IPS-15b (cell line): ENCODE data around the gene FHL3.

Experiments used
- H3K27me3 ChIP-seq: one replicate; pipeline ENCODE4 v1.6.1; 2013; ENCODE audit warnings: low read length; ENCODE audit not compliant: control insufficient read depth, insufficient read depth
- H3K36me3 ChIP-seq: one replicate; pipeline ENCODE4 v1.6.1; 2013; ENCODE audit warnings: low read length; ENCODE audit not compliant: control insufficient read depth, insufficient read depth
- H3K4me1 ChIP-seq: one replicate; pipeline ENCODE4 v1.6.1; 2013; ENCODE audit warnings: mild to moderate bottlenecking, low read length; ENCODE audit not compliant: control insufficient read depth, insufficient read depth
- H3K4me3 ChIP-seq: one replicate; pipeline ENCODE4 v1.5.1; 2013; ENCODE audit warnings: low read depth, low read length
- H3K9ac ChIP-seq: one replicate; pipeline ENCODE4 v1.6.1; 2013; ENCODE audit warnings: low read depth, mild to moderate bottlenecking, low read length
- H3K9me3 ChIP-seq: one replicate; pipeline ENCODE4 v1.6.1; 2013; ENCODE audit warnings: mild to moderate bottlenecking, low read length; ENCODE audit not compliant: control insufficient read depth, insufficient read depth

The FHL3 gene

DNA sequence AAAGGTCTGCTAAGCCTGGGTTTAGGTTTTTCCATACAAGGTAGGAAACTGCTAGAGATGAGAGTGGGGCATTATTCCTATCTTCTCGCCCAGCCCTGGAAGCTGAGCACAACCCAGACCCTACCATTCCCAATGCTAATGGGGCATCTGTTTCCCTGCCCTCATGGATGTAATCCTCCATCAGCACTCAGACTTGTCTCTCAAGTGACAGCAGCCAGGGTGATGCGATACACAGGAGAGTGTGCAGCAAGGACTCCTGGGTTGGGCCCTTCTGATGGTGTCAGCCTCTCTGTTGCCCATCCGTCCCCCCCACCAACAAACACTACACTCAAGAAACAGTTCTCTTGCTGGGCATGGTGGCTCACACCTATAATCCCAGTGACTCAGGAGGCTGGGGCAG is 52.6 kb downstream of the FHL3 start:
- H3K4me3 ChIP-seq, result no peak overlapping the region
- no peaks in the 10 kb centered on the region for H3K27me3 ChIP-seq

GRCh38 chr1:37951783-37952624 is 53.3 kb downstream of the FHL3 start:
- Histone ChIP-seq H3K27me3 (no peaks in the 10 kb centered on the region), H3K4me3 (no peak overlapping the region), H3K4me1 (no peaks in the 10 kb centered on the region), H3K9ac (no peak overlapping the region), H3K9me3 (no peaks in the 10 kb centered on the region), H3K36me3 (peaks cover 1% of the 10 kb centered on the region)

More for the DNA sequence above, 52.6 kb downstream of the FHL3 start:
- Histone ChIP-seq H3K4me1 (no peaks in the 10 kb centered on the region), H3K36me3 (peaks cover 3% of the 10 kb centered on the region), H3K9me3 (no peaks in the 10 kb centered on the region), H3K9ac (no peak overlapping the region)

DNA sequence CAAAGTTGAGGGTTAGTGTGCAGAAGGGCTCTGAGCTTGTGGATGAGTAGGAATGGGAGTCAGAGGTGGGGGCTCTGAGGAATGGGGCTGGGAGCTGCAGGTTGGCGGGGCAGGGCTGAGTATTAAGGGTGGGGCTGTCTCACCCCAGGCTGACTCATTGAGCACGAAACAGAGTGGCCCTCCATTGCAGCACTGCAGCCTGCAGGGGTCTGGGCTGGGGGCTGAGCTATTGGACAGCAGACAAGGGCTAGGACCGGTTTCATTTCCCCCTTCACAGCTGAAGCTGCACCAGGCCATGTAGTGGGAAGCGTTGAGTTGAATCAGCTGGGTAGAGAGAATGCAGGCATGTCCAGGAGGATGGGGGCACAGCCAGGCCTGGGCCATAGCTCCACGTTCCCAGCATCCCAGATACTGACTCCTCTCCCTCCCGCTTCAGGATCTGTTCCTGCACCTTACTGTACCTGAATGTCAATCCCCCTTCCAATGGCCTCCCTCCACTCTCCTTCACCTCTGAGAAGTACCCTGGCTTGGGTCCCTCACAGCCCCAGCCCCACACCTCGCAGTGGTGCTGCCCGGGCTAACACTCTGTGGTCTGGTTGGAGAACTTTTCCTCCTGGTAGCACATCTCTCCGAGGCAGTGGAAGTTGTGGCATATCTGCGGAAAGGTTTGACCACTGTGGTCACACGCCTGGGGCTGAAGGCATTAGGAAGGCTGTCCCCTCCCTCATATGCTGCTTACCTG is 54.1 kb downstream of the FHL3 start:
- peaks cover 3% of the 10 kb centered on the region for H3K4me1 ChIP-seq
- no peak overlapping the region for H3K4me3 ChIP-seq
- H3K9ac ChIP-seq, result no peak overlapping the region
- no peaks in the 10 kb centered on the region for H3K27me3 ChIP-seq
- no peaks in the 10 kb centered on the region for H3K36me3 ChIP-seq
- no peaks in the 10 kb centered on the region for H3K9me3 ChIP-seq

GRCh38 chr1:37949524-37950152 is 55.7 kb downstream of the FHL3 start:
- Histone ChIP-seq H3K4me3 (no peak overlapping the region), H3K36me3 (no peaks in the 10 kb centered on the region), H3K9me3 (no peaks in the 10 kb centered on the region), H3K27me3 (no peaks in the 10 kb centered on the region), H3K9ac (no peak overlapping the region), H3K4me1 (peaks cover 6% of the 10 kb centered on the region)

- no peaks in the 10 kb centered on the region for H3K36me3 ChIP-seq
- H3K4me3 ChIP-seq, result no peak overlapping the region
- H3K4me1 ChIP-seq, result peaks cover 6% of the 10 kb centered on the region
- H3K27me3 ChIP-seq, result no peaks in the 10 kb centered on the region
- H3K9ac ChIP-seq, result no peak overlapping the region
- H3K9me3 ChIP-seq, result no peaks in the 10 kb centered on the region
These were observed 56.5 kb downstream of the FHL3 start for GRCh38 chr1:37948841-37949240.

DNA sequence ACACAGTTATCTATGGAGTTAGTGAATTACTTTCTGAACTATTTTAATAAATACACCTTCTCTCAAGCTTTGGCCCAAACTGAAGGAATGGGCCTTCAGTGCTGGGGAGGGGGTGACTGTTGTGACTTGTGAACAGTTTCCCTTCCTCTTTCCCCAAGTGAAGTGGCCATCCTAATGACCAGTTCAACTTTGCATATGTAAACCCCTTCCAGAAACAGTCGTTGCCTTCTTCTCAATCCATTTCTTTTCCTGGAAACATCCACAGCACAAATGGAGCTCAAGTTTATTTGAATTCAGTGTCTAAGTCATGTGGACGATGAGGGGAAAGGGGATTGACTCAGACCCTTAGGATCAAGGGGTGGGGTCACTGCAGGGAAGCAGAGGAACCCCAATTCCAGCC is 57.1 kb downstream of the FHL3 start:
- H3K27me3 ChIP-seq, result no peaks in the 10 kb centered on the region
- H3K4me3 ChIP-seq, result no peak overlapping the region
- H3K36me3 ChIP-seq, result no peaks in the 10 kb centered on the region
- peaks cover 6% of the 10 kb centered on the region for H3K4me1 ChIP-seq
- H3K9me3 ChIP-seq, result no peaks in the 10 kb centered on the region
- H3K9ac ChIP-seq, result no peak overlapping the region

- peaks cover 6% of the 10 kb centered on the region for H3K4me1 ChIP-seq
- no peak overlapping the region for H3K9ac ChIP-seq
- peak overlapping the region; percentile 73 for H3K4me3 ChIP-seq
- no peaks in the 10 kb centered on the region for H3K36me3 ChIP-seq
- no peaks in the 10 kb centered on the region for H3K9me3 ChIP-seq
- H3K27me3 ChIP-seq, result no peaks in the 10 kb centered on the region
These were observed 58.0 kb downstream of the FHL3 start for GRCh38 chr1:37947364-37947763.
